K562 (cell line): ENCODE measurements around the gene RNU6-1. TPM values are rescaled to one million over a fixed set of nuclear protein-coding genes. Genes with fewer than 3 reads are reported as not detected.
A peak's percentile ranks its signal among the peaks of the same experiment; 100 is the strongest.

ENCODE experiments used
- CBX5 ChIP-seq: IDR thresholded peaks from 2 replicates; pipeline ENCODE4 v1.6.1; 2014; ENCODE audit warnings: low read depth, borderline replicate concordance
- HDAC1 ChIP-seq, 2 experiments: fragments of 450-650 bp; IDR thresholded peaks; 2 replicates each; pipeline ENCODE4 v1.6.1; 2016 to 2017; ENCODE audit warnings: inconsistent platforms in 1 of 2, mild to moderate bottlenecking in 1 of 2, moderate library complexity in 1 of 2
- HDGF ChIP-seq: fragments of 450-650 bp; IDR thresholded peaks from 2 replicates; pipeline ENCODE4 v1.6.1; 2016
- HNRNPLL ChIP-seq: fragments of 200-400 bp; formaldehyde crosslinking; IDR thresholded peaks from 2 replicates; pipeline ENCODE4 v1.6.1; 2017; ENCODE audit warnings: low read length, low read depth, mild to moderate bottlenecking; ENCODE audit not compliant: poor library complexity, severe bottlenecking
- JUNB ChIP-seq: fragments of 450-650 bp; formaldehyde crosslinking; conservative IDR thresholded peaks from 2 replicates; pipeline ENCODE4 v1.4.0; 2020; ENCODE audit warnings: mild to moderate bottlenecking
- KAT7 ChIP-seq: sonication (generic); formaldehyde crosslinking; IDR thresholded peaks from 2 replicates; pipeline ENCODE4 v1.8.0; 2022; ENCODE audit warnings: missing genetic modification reagents, mild to moderate bottlenecking, borderline replicate concordance
- MAFK ChIP-seq: IDR thresholded peaks from 2 replicates; pipeline ENCODE4 v1.6.1; 2011; ENCODE audit warnings: low read length, improper control_type of control experiment
- NFRKB ChIP-seq: fragments of 450-650 bp; IDR thresholded peaks from 2 replicates; pipeline ENCODE4 v1.6.1; 2016; ENCODE audit warnings: low read depth
- OTX1 ChIP-seq: fragments of 450-650 bp; formaldehyde crosslinking; IDR thresholded peaks from 2 replicates; pipeline ENCODE4 v1.4.0; 2022; ENCODE audit warnings: mild to moderate bottlenecking
- PML ChIP-seq: IDR thresholded peaks from 2 replicates; pipeline ENCODE4 v1.6.1; 2012; ENCODE audit warnings: low read length, inconsistent platforms
- PYGO2 ChIP-seq: fragments of 450-650 bp; IDR thresholded peaks from 2 replicates; pipeline ENCODE4 v1.6.1; 2016; ENCODE audit warnings: mild to moderate bottlenecking, missing genetic modification characterization, moderate library complexity, missing compliant biosample characterization
- SMAD4 ChIP-seq: fragments of 250-450 bp; sonication (Bioruptor Pico); conservative IDR thresholded peaks from 2 replicates; pipeline ENCODE4 v1.8.0; 2021; ENCODE audit warnings: inconsistent platforms, mild to moderate bottlenecking, moderate library complexity
- SNIP1 ChIP-seq: fragments of 450-650 bp; IDR thresholded peaks from 2 replicates; pipeline ENCODE4 v1.7.1; 2017; ENCODE audit warnings: low read depth, mild to moderate bottlenecking
- U2AF2 ChIP-seq: fragments of 200-400 bp; formaldehyde crosslinking; optimal IDR thresholded peaks from 2 replicates; pipeline ENCODE3; 2017; ENCODE audit warnings: low read depth, mild to moderate bottlenecking, low read length
- ZNF318 ChIP-seq, 2 experiments: fragments of 450-650 bp; IDR thresholded peaks; 2 replicates each; pipeline ENCODE4 v1.6.1; 2016; ENCODE audit warnings: mild to moderate bottlenecking in 2 of 2, borderline replicate concordance in 1 of 2, low read depth in 1 of 2, moderate library complexity in 1 of 2
- ZNF77 ChIP-seq: fragments of 250-450 bp; sonication (Bioruptor Pico); IDR thresholded peaks from 2 replicates; pipeline ENCODE4 v1.5.0; 2020
- polyA plus RNA-seq, 8 experiments: library from polyadenylated mRNA; depleted of rRNA in 4 of 8; stranded (reverse) in 5 of 8; unstranded in 3 of 8; fragments of >200 nt; fragmentation: Nextera tagmentation in 2 of 8; fragmentation: Illumina TruSeq in 1 of 8; extraction: Ambion mirVana in 2 of 8; extraction: Trizol in 1 of 8; gene quantifications; 2 replicates each; pipeline versions ENCODE4 v1.2.1 to v1.2.3, GENCODE V29; 2011 to 2014; ENCODE audit warnings: inconsistent platforms in 1 of 8, missing spikeins in 1 of 8
- total RNA-seq, 7 experiments: library from RNA; depleted of rRNA in 6 of 7; stranded (reverse); fragments of >200 nt in 6 of 7; fragmentation: Illumina TruSeq in 2 of 7; extraction: Trizol in 2 of 7; gene quantifications; 2 replicates each; pipeline versions ENCODE4 v1.2.1 to v1.2.3, GENCODE V29; 2011 to 2021; ENCODE audit warnings: low replicate concordance in 1 of 7
- TF ChIP-seq, protein P1 (sequence below): sonication (generic); formaldehyde crosslinking; IDR thresholded peaks from 2 replicates; pipeline ENCODE4 v1.9.0; 2022; ENCODE audit warnings: mild to moderate bottlenecking, missing genetic modification reagents
- TF ChIP-seq, protein P2 (sequence below), 2 experiments: fragments of 250-450 bp in 1 of 2; fragments of 450-650 bp in 1 of 2; sonication (Bioruptor Pico) in 1 of 2; IDR thresholded peaks; 2 replicates each; pipeline versions ENCODE4 v1.6.1 to v1.8.0; 2016 to 2021; ENCODE audit warnings: mild to moderate bottlenecking in 2 of 2, moderate library complexity in 2 of 2, missing compliant biosample characterization in 1 of 2, missing genetic modification characterization in 1 of 2

Gene RNU6-1
- total and polyA plus RNA-seq, 9 of the 15 experiments (the other 6 are each of a cell fraction or from before 2014, with no cell fraction given) = not detected

GRCh38 chr15:67882487-67883233 is 42.8 kb upstream of the RNU6-1 start (continued):
- TF ChIP-seq ZNF318 (IDR thresholded peaks at IDR 0.05; ENCODE audit: borderline replicate concordance in 1 of 2, low read depth in 1 of 2) (peak in 1 of 2 experiments; percentile 48; a peak in 1 of 4 replicates), JUNB (CRISPR knock-in tag) (no peak), PYGO2 (tag) (no peak), SMAD4 (CRISPR knock-in tag) (peak; percentile 43; the same call in 1 of the 2 replicates), SNIP1 (no peak), HDGF (no peak), NFRKB (peak; percentile 56; the same call in 1 of the 2 replicates), HDAC1 (IDR thresholded peaks at IDR 0.05) (peak; percentile 9 to 72; a peak in 2 of 4 replicates), PML (no peak), HNRNPLL (no peak), ZNF77 (CRISPR knock-in tag) (no peak), KAT7 (CRISPR knock-in tag) (no peak), CBX5 (peak; percentile 67; the same call in 1 of the 2 replicates), U2AF2 (no peak), OTX1 (CRISPR knock-in tag) (peak; percentile 78; the same call in 1 of the 2 replicates), MAFK (peak; percentile 88)
- TF ChIP-seq, protein P1, sequence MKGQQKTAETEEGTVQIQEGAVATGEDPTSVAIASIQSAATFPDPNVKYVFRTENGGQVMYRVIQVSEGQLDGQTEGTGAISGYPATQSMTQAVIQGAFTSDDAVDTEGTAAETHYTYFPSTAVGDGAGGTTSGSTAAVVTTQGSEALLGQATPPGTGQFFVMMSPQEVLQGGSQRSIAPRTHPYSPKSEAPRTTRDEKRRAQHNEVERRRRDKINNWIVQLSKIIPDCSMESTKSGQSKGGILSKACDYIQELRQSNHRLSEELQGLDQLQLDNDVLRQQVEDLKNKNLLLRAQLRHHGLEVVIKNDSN = no peak
- TF ChIP-seq, protein P2, sequence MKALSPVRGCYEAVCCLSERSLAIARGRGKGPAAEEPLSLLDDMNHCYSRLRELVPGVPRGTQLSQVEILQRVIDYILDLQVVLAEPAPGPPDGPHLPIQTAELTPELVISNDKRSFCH (CRISPR knock-in tag; IDR thresholded peaks at IDR 0.05) = no peak
- TF ChIP-seq, protein P2 (tag; IDR thresholded peaks at IDR 0.05) = no peak
